Midbrain (tissue), 1 donor: ENCODE results near the gene KRT79.

Experiments used
- DNase-seq: peaks from one replicate; lab custom pipeline; 2025; lab: John Stamatoyannopoulos, UW

The KRT79 gene

GRCh38 chr12:52771505-52771904 lies 62.6 kb downstream of the KRT79 start:
- no peak for DNase-seq
